Neural progenitor cell (in vitro differentiated cells): ENCODE data around the gene TASOR2. TPM values are rescaled to one million over a fixed set of nuclear protein-coding genes. Genes with fewer than 3 reads are reported as not detected.

Experiments
- DNase-seq: peaks from one replicate; pipeline ENCODE4 v3.0.0-alpha.2; 2016; ENCODE audit warnings: low spot score
- H2AFZ ChIP-seq: fragments of 200-600 bp; sonication (generic); replicated peaks from 2 replicates; pipeline ENCODE4 v1.6.1; 2016; ENCODE audit warnings: antibody characterized with exemption
- H3F3A ChIP-seq: fragments of 200-600 bp; sonication (generic); 2 replicates; pipeline ENCODE4 v1.6.1; 2016; ENCODE audit warnings: antibody characterized with exemption, low read depth
- H3K27ac ChIP-seq: fragments of 200-600 bp; sonication (generic); 2 replicates; pipeline ENCODE4 v1.5.1; 2016; ENCODE audit warnings: mild to moderate bottlenecking
- H3K27me3 ChIP-seq: fragments of 200-600 bp; sonication (generic); 2 replicates; pipeline ENCODE4 v1.6.1; 2016; ENCODE audit warnings: mild to moderate bottlenecking, moderate library complexity
- H3K36me3 ChIP-seq: fragments of 200-600 bp; sonication (generic); 2 replicates; pipeline ENCODE4 v1.5.1; 2016
- H3K4me1 ChIP-seq: fragments of 200-600 bp; sonication (generic); 2 replicates; pipeline ENCODE4 v1.6.1; 2016; ENCODE audit warnings: mixed run types
- H3K4me2 ChIP-seq: fragments of 200-600 bp; sonication (generic); 2 replicates; pipeline ENCODE4 v1.6.1; 2016
- H3K4me3 ChIP-seq: fragments of 200-600 bp; sonication (generic); 2 replicates; pipeline ENCODE4 v1.5.1; 2016
- H3K79me2 ChIP-seq: fragments of 200-600 bp; sonication (generic); 2 replicates; pipeline ENCODE4 v1.6.1; 2016; ENCODE audit warnings: low read depth
- H3K9ac ChIP-seq: fragments of 200-600 bp; sonication (generic); 2 replicates; pipeline ENCODE4 v1.6.1; 2016
- H3K9me3 ChIP-seq: fragments of 200-600 bp; sonication (generic); 2 replicates; pipeline ENCODE4 v1.5.1; 2016; ENCODE audit warnings: low read depth
- H4K20me1 ChIP-seq: fragments of 200-600 bp; sonication (generic); 2 replicates; pipeline ENCODE4 v1.6.1; 2016; ENCODE audit warnings: low read depth
- H3K27ac Mint-ChIP-seq: 3 replicates; pipeline ENCODE4 v1.8.0; 2021; ENCODE audit warnings: mixed read lengths
- H3K27me3 Mint-ChIP-seq: 2 replicates; pipeline ENCODE4 v1.8.0; 2022; ENCODE audit warnings: low read depth, mild to moderate bottlenecking, inconsistent platforms, moderate library complexity, mixed read lengths; ENCODE audit not compliant: insufficient read depth
- H3K36me3 Mint-ChIP-seq: 3 replicates; pipeline ENCODE4 v1.8.0; 2021; ENCODE audit warnings: mixed read lengths
- H3K4me1 Mint-ChIP-seq: 3 replicates; pipeline ENCODE4 v1.8.0; 2021; ENCODE audit warnings: mixed read lengths
- H3K4me3 Mint-ChIP-seq: 3 replicates; pipeline ENCODE4 v1.8.0; 2021; ENCODE audit warnings: mild to moderate bottlenecking, moderate library complexity, mixed read lengths
- H3K9me3 Mint-ChIP-seq: 3 replicates; pipeline ENCODE4 v1.8.0; 2020; ENCODE audit warnings: mixed read lengths
- EZH2 ChIP-seq: fragments of 200-600 bp; sonication (generic); IDR thresholded peaks from 2 replicates; pipeline ENCODE4 v1.6.1; 2017; ENCODE audit warnings: antibody characterized with exemption, mild to moderate bottlenecking, moderate library complexity
- EZH2phosphoT487 ChIP-seq: fragments of 200-600 bp; sonication (generic); IDR thresholded peaks from 2 replicates; pipeline ENCODE4 v1.6.1; 2017; ENCODE audit warnings: antibody characterized with exemption
- total RNA-seq: library from RNA; depleted of rRNA; stranded (reverse); fragments of >200 nt; gene quantifications from 2 replicates; pipeline ENCODE4 v1.2.3, GENCODE V29; 2015; ENCODE audit warnings: low replicate concordance
- TF ChIP-seq, protein P1 (sequence below): fragments of 200-600 bp; sonication (generic); IDR thresholded peaks from 2 replicates; pipeline ENCODE4 v1.5.1; 2017; ENCODE audit warnings: antibody characterized with exemption, mild to moderate bottlenecking

Gene TASOR2
- total RNA-seq, 1 donor from 2014 or later = 32.7 TPM

DNA sequence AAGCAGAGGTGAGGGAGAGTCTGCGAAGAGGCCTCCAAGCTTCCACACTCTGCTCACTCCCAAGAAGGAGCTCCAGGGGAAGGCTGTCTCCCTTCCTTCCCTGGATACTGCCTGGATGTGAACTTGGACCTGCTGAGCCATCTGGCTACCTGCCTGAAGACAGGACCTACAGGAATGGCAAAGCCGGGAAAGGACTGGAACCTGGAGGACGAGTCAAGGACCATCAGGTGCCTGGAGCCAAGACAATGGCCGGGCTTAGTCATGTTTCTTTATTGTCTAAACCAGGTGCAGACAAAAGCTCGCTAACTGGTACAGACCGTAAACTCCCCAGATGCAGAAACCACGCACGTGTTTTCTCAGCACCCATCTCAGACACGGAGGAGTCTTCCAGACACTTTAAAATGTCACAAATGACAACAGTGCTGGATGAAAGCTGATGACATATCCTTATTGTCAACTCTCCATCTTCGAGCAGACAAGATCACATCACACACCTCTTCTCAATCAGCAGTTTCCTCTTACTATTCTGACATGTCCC, 30.4 kb upstream of the TASOR2 start:
- H3K9me3 ChIP-seq = no peaks in the 10 kb centered on the region
- H3K4me1 ChIP-seq = peaks cover 9% of the 10 kb centered on the region
- H3K27ac Mint-ChIP-seq = no peak overlapping the region
- H3K9me3 Mint-ChIP-seq = no peaks in the 10 kb centered on the region
- H3K27me3 Mint-ChIP-seq = peaks cover 2% of the 10 kb centered on the region
- no peaks in the 10 kb centered on the region for H3F3A ChIP-seq
- H3K4me3 ChIP-seq = no peak overlapping the region
- peaks cover 12% of the 10 kb centered on the region for H3K4me1 Mint-ChIP-seq
- peaks cover 1% of the 10 kb centered on the region for H4K20me1 ChIP-seq
- H3K27me3 ChIP-seq = no peaks in the 10 kb centered on the region
- TF ChIP-seq EZH2phosphoT487 (no peak), EZH2 (no peak)
- TF ChIP-seq, protein P1, sequence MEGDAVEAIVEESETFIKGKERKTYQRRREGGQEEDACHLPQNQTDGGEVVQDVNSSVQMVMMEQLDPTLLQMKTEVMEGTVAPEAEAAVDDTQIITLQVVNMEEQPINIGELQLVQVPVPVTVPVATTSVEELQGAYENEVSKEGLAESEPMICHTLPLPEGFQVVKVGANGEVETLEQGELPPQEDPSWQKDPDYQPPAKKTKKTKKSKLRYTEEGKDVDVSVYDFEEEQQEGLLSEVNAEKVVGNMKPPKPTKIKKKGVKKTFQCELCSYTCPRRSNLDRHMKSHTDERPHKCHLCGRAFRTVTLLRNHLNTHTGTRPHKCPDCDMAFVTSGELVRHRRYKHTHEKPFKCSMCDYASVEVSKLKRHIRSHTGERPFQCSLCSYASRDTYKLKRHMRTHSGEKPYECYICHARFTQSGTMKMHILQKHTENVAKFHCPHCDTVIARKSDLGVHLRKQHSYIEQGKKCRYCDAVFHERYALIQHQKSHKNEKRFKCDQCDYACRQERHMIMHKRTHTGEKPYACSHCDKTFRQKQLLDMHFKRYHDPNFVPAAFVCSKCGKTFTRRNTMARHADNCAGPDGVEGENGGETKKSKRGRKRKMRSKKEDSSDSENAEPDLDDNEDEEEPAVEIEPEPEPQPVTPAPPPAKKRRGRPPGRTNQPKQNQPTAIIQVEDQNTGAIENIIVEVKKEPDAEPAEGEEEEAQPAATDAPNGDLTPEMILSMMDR = no peak
- peaks cover 22% of the 10 kb centered on the region for H3K79me2 ChIP-seq
- H3K36me3 Mint-ChIP-seq = peaks cover 6% of the 10 kb centered on the region
- H3K4me2 ChIP-seq = no peak overlapping the region
- no peak overlapping the region for H3K9ac ChIP-seq
- H3K4me3 Mint-ChIP-seq = no peak overlapping the region
- no peak for DNase-seq
- no peak overlapping the region for H2AFZ ChIP-seq
- H3K27ac ChIP-seq = no peak overlapping the region
- no peaks in the 10 kb centered on the region for H3K36me3 ChIP-seq

GRCh38 chr10:5655121-5655520, 29.5 kb upstream of the TASOR2 start:
- Histone ChIP-seq H3K9ac (no peak overlapping the region), H3K9me3 (no peaks in the 10 kb centered on the region), H3K4me2 (no peak overlapping the region), H3K4me3 (no peak overlapping the region), H3K27me3 (no peaks in the 10 kb centered on the region), H2AFZ (no peak overlapping the region), H4K20me1 (peaks cover 5% of the 10 kb centered on the region), H3K36me3 (no peaks in the 10 kb centered on the region), H3K79me2 (peaks cover 22% of the 10 kb centered on the region), H3F3A (peaks cover 5% of the 10 kb centered on the region), H3K27ac (no peak overlapping the region), H3K4me1 (peaks cover 9% of the 10 kb centered on the region)
- TF ChIP-seq EZH2 (no peak), EZH2phosphoT487 (no peak)
- TF ChIP-seq, protein P1 = no peak
- no peaks in the 10 kb centered on the region for H3K9me3 Mint-ChIP-seq
- no peak for DNase-seq
- H3K4me1 Mint-ChIP-seq = peaks cover 20% of the 10 kb centered on the region
- H3K36me3 Mint-ChIP-seq = peaks cover 1% of the 10 kb centered on the region
- no peak overlapping the region for H3K27ac Mint-ChIP-seq
- H3K4me3 Mint-ChIP-seq = no peak overlapping the region
- H3K27me3 Mint-ChIP-seq = peaks cover 2% of the 10 kb centered on the region

- no peaks in the 10 kb centered on the region for H3K27me3 ChIP-seq
- H3K36me3 Mint-ChIP-seq = no peaks in the 10 kb centered on the region
- H4K20me1 ChIP-seq = peaks cover 12% of the 10 kb centered on the region
- H3K4me3 Mint-ChIP-seq = no peak overlapping the region
- peaks cover 2% of the 10 kb centered on the region for H3K27me3 Mint-ChIP-seq
- H3K9ac ChIP-seq = no peak overlapping the region
- H3K27ac Mint-ChIP-seq = no peak overlapping the region
- no peaks in the 10 kb centered on the region for H3K9me3 Mint-ChIP-seq
- no peak for TF ChIP-seq EZH2phosphoT487
- TF ChIP-seq EZH2 = no peak
- TF ChIP-seq, protein P1 = no peak
- no peaks in the 10 kb centered on the region for H3K36me3 ChIP-seq
- H3K27ac ChIP-seq = no peak overlapping the region
- peaks cover 19% of the 10 kb centered on the region for H3K4me1 Mint-ChIP-seq
- DNase-seq = no peak
- peaks cover 9% of the 10 kb centered on the region for H3K4me1 ChIP-seq
- peaks cover 32% of the 10 kb centered on the region for H3K79me2 ChIP-seq
- no peak overlapping the region for H3K4me3 ChIP-seq
- no peak overlapping the region for H3K4me2 ChIP-seq
- H3K9me3 ChIP-seq = no peaks in the 10 kb centered on the region
- no peak overlapping the region for H2AFZ ChIP-seq
- H3F3A ChIP-seq = peaks cover 5% of the 10 kb centered on the region
Measured at GRCh38 chr10:5656737-5657579, 27.7 kb upstream of the TASOR2 start.
